Loucy (cell line): ENCODE results near the gene PTGIS.

Experiments used
- H2AFZ ChIP-seq: fragments of 200-600 bp; sonication (generic); 2 replicates; pipeline ENCODE4 v1.6.0; 2016; ENCODE audit warnings: antibody characterized with exemption, mild to moderate bottlenecking, low read length, moderate library complexity
- H3F3A ChIP-seq: fragments of 200-600 bp; 2 replicates; pipeline ENCODE4 v1.6.0; 2016; ENCODE audit warnings: antibody characterized with exemption, low read depth, mild to moderate bottlenecking
- H3K27me3 ChIP-seq: fragments of 200-600 bp; sonication (generic); 2 replicates; pipeline ENCODE4 v1.6.1; 2014; ENCODE audit warnings: low read length, mild to moderate bottlenecking; ENCODE audit not compliant: insufficient read depth, poor library complexity, severe bottlenecking
- H3K36me3 ChIP-seq: fragments of 200-600 bp; sonication (generic); 2 replicates; pipeline ENCODE4 v1.6.1; 2016; ENCODE audit warnings: low read length; ENCODE audit not compliant: insufficient read depth
- H3K4me1 ChIP-seq: fragments of 200-600 bp; sonication (generic); 2 replicates; pipeline ENCODE4 v1.5.1; 2014; ENCODE audit warnings: low read length, mild to moderate bottlenecking; ENCODE audit not compliant: insufficient read depth, poor library complexity, severe bottlenecking
- H3K4me2 ChIP-seq: fragments of 200-600 bp; sonication (generic); 2 replicates; pipeline ENCODE4 v1.6.0; 2014; ENCODE audit warnings: antibody characterized with exemption, low read length, low read depth, mild to moderate bottlenecking; ENCODE audit not compliant: poor library complexity, severe bottlenecking
- H3K4me3 ChIP-seq: fragments of 200-600 bp; sonication (generic); 2 replicates; pipeline ENCODE4 v1.5.1; 2014; ENCODE audit warnings: low read length, mild to moderate bottlenecking, mixed read lengths; ENCODE audit not compliant: poor library complexity, severe bottlenecking
- H3K79me2 ChIP-seq: fragments of 200-600 bp; sonication (generic); 2 replicates; pipeline ENCODE4 v1.6.1; 2014; ENCODE audit warnings: low read length; ENCODE audit not compliant: insufficient read depth
- H3K9ac ChIP-seq: fragments of 200-600 bp; sonication (generic); 2 replicates; pipeline ENCODE4 v1.6.0; 2014; ENCODE audit warnings: mild to moderate bottlenecking, low read depth, low read length, moderate library complexity; ENCODE audit not compliant: poor library complexity, severe bottlenecking
- H3K9me2 ChIP-seq: fragments of 200-600 bp; sonication (generic); replicated peaks from 2 replicates; pipeline ENCODE4 v1.6.1; 2016; ENCODE audit warnings: low read depth, low read length, mixed read lengths
- H3K9me3 ChIP-seq: fragments of 200-600 bp; sonication (generic); 2 replicates; pipeline ENCODE4 v1.6.1; 2014; ENCODE audit warnings: mild to moderate bottlenecking, antibody characterized with exemption, low read length, low read depth; ENCODE audit not compliant: insufficient read depth
- H4K20me1 ChIP-seq: fragments of 200-600 bp; sonication (generic); 2 replicates; pipeline ENCODE4 v1.6.0; 2014; ENCODE audit warnings: antibody characterized with exemption, low read length, mild to moderate bottlenecking; ENCODE audit not compliant: insufficient read depth, poor library complexity, severe bottlenecking
- CTCF ChIP-seq: fragments of 200-600 bp; sonication (generic); conservative IDR thresholded peaks from 2 replicates; pipeline ENCODE4 v1.5.1; 2014; ENCODE audit warnings: mild to moderate bottlenecking, antibody characterized with exemption, low read length
- EZH2phosphoT487 ChIP-seq: fragments of 200-600 bp; IDR thresholded peaks from 2 replicates; pipeline ENCODE4 v1.6.1; 2018; ENCODE audit warnings: antibody characterized with exemption, mild to moderate bottlenecking, moderate library complexity, borderline replicate concordance

The PTGIS gene

DNA sequence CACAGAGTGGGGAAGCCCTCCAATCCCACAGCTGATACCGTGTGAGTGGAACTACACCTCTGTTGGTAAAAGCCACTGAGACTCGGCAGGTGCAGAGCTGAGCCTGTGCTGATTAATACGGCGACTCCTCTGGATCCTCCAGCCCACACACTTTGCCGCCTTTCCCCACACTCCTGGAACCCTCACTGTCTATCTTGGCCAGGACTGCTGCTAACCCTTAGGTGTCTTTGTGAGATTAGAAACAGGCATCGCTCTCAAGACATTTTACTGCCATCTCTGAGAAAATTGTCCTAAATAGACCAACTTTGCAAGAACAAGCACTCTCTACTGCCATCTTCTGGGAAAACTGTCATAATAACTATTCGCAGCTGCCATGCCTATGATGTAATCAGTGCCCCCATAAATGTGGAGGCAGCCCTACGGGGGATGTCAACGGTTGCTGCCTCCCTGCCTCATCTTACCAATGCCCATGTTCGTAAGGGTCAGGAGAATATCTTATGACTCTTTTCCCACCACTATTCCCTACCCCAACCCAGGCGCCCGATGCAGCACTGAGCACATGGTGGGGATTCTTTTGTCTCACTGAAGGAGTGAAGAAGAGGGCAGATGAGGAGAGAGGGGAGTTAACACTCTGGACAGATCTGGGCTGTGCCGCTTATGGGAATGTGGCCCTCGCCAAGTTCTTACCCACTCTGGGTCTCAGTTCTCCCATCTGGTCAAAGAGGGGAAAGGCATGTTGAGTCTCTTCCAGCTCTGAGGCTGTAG, 59.3 kb downstream of the PTGIS start:
- no peak overlapping the region for H3K9ac ChIP-seq
- H3F3A ChIP-seq = no peaks in the 10 kb centered on the region
- H3K79me2 ChIP-seq = no peaks in the 10 kb centered on the region
- H3K9me2 ChIP-seq = no peaks in the 10 kb centered on the region
- no peaks in the 10 kb centered on the region for H3K4me1 ChIP-seq
- peak; percentile 68 for TF ChIP-seq CTCF
- TF ChIP-seq EZH2phosphoT487 = no peak
- no peak overlapping the region for H3K4me3 ChIP-seq
- H3K9me3 ChIP-seq = no peaks in the 10 kb centered on the region
- H3K36me3 ChIP-seq = no peaks in the 10 kb centered on the region
- H3K27me3 ChIP-seq = no peaks in the 10 kb centered on the region
- 0 out of 2 replicates have a peak overlapping the region, but pooled peaks have one; percentile 61 for H2AFZ ChIP-seq
- no peaks in the 10 kb centered on the region for H4K20me1 ChIP-seq
- H3K4me2 ChIP-seq = no peak overlapping the region

GRCh38 chr20:49507741-49508434, 60.0 kb downstream of the PTGIS start:
- Histone ChIP-seq H3K9me3 (no peaks in the 10 kb centered on the region), H3K4me3 (no peak overlapping the region), H3K4me2 (no peak overlapping the region), H3K9me2 (no peaks in the 10 kb centered on the region), H3F3A (no peaks in the 10 kb centered on the region), H3K79me2 (no peaks in the 10 kb centered on the region), H3K4me1 (no peaks in the 10 kb centered on the region), H3K36me3 (no peaks in the 10 kb centered on the region), H2AFZ (no peak overlapping the region), H3K27me3 (no peaks in the 10 kb centered on the region), H3K9ac (no peak overlapping the region), H4K20me1 (no peaks in the 10 kb centered on the region)
- TF ChIP-seq EZH2phosphoT487 (no peak), CTCF (no peak)

DNA sequence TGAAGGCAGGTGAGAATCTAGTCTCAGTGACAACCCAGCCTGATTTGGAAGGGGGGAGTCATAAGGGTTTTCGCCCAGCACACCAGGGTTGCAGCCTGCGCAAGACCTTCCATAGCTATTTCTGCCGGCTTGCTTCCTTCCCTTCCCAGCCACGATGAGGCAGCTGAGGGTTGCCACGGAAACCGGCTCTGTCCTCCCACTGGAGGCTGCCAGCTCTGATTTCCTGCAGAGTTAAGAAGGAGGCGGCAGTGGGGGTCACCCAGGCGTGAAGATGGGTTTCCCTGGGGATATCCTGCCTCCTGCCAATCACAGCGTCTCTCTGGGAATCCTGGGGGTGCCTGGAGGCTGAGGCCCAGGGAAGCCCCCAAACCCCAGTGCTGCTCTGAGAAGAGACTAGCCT, 62.4 kb downstream of the PTGIS start:
- Histone ChIP-seq H3K27me3 (no peaks in the 10 kb centered on the region), H3K79me2 (no peaks in the 10 kb centered on the region), H4K20me1 (no peaks in the 10 kb centered on the region), H3K4me1 (no peaks in the 10 kb centered on the region), H3K9me3 (no peaks in the 10 kb centered on the region), H3K9me2 (no peaks in the 10 kb centered on the region), H3F3A (no peaks in the 10 kb centered on the region), H3K9ac (no peak overlapping the region), H2AFZ (no peak overlapping the region), H3K4me2 (no peak overlapping the region), H3K36me3 (no peaks in the 10 kb centered on the region), H3K4me3 (no peak overlapping the region)
- TF ChIP-seq EZH2phosphoT487 = no peak
- no peak for TF ChIP-seq CTCF
